Fibroblast of gingiva (primary cell): ENCODE measurements around the gene ANXA2.

Experiments used
- DNase-seq: peaks from one replicate; pipeline ENCODE4 v3.0.0-alpha.2; 2011; ENCODE audit warnings: low read depth

The ANXA2 gene

GRCh38 chr15:60389261-60390077 lies 8.3 kb downstream of the ANXA2 start:
- peak; percentile 58 for DNase-seq

GRCh38 chr15:60387321-60387720 lies 10.5 kb downstream of the ANXA2 start:
- no peak for DNase-seq

GRCh38 chr15:60386615-60387014 lies 11.2 kb downstream of the ANXA2 start:
- no peak for DNase-seq

- DNase-seq, result peak; percentile 24
Observed at GRCh38 chr15:60385620-60386552, 11.9 kb downstream of the ANXA2 start.

GRCh38 chr15:60384526-60385126 lies 13.2 kb downstream of the ANXA2 start:
- no peak for DNase-seq

- peak; percentile 61 for DNase-seq
Observed at GRCh38 chr15:60384053-60384452, 13.7 kb downstream of the ANXA2 start.

- peak; percentile 2 for DNase-seq
Observed at GRCh38 chr15:60382773-60383674, 14.8 kb downstream of the ANXA2 start.

GRCh38 chr15:60381148-60381788 lies 16.5 kb downstream of the ANXA2 start:
- peak; percentile 25 for DNase-seq

- peak; percentile 97 for DNase-seq
Observed at GRCh38 chr15:60379525-60380274, 18.1 kb downstream of the ANXA2 start.

- no peak for DNase-seq
Observed at GRCh38 chr15:60379185-60379524, 18.6 kb downstream of the ANXA2 start.

GRCh38 chr15:60376677-60377095 lies 21.1 kb downstream of the ANXA2 start:
- no peak for DNase-seq

GRCh38 chr15:60375306-60375705 lies 22.5 kb downstream of the ANXA2 start:
- no peak for DNase-seq

- peak; percentile 95 for DNase-seq
Observed at GRCh38 chr15:60374628-60375081, 23.1 kb downstream of the ANXA2 start.

- DNase-seq, result no peak
Observed at GRCh38 chr15:60374209-60374608, 23.6 kb downstream of the ANXA2 start.

- peak; percentile 59 for DNase-seq
Observed at GRCh38 chr15:60373745-60374144, 24.0 kb downstream of the ANXA2 start.

- no peak for DNase-seq
Observed at GRCh38 chr15:60373327-60373726, 24.5 kb downstream of the ANXA2 start.

- DNase-seq, result no peak
Observed at GRCh38 chr15:60372756-60373155, 25.0 kb downstream of the ANXA2 start.

- DNase-seq, result no peak
Observed at GRCh38 chr15:60372227-60372626, 25.6 kb downstream of the ANXA2 start.

- peak; percentile 98 for DNase-seq
Observed at GRCh38 chr15:60371175-60372051, 26.4 kb downstream of the ANXA2 start.
